ENCODE results near the gene MEF2C. TPM values are rescaled to one million over a fixed set of nuclear protein-coding genes. Genes with fewer than 3 reads are reported as not detected.

Gene MEF2C
- total RNA-seq, 4 donors from 2014 or later, result 51.0 to 78.6 (median 65.7) TPM

- intact Hi-C loops (cut with DNase I), result no loop called here
- Histone ChIP-seq H3K27ac (no peak overlapping the region), H3K4me3 (replicated peaks in 1 of 3) (no peak overlapping the region), H3K4me1 (no peaks in the 10 kb centered on the region), H3K9me3 (no peaks in the 10 kb centered on the region), H3K27me3 (peaks cover 28% of the 10 kb centered on the region), H3K36me3 (no peaks in the 10 kb centered on the region)
- DNase-seq, result no peak
- TF ChIP-seq CTCF (IDR thresholded peaks at IDR 0.05) (no peak), POLR2A (IDR thresholded peaks at IDR 0.05) (no peak)
- 80 to 81% methylated on average over 1 of the region's 1 CpG for WGBS, 2 donors
Measured at GRCh38 chr5:88698290-88698689, 184.7 kb downstream of the MEF2C start.

- intact Hi-C loops (cut with DNase I), result no loop called here
- H3K4me1 ChIP-seq, result peaks cover 0 to 12% of the 10 kb centered on the region in 2 donors
- H3K9me3 ChIP-seq, result no peaks in the 10 kb centered on the region
- TF ChIP-seq POLR2A (IDR thresholded peaks at IDR 0.05), result no peak
- no peak overlapping the region for H3K4me3 ChIP-seq (replicated peaks in 1 of 3)
- DNase-seq, result no peak
- peaks cover 47% of the 10 kb centered on the region for H3K27me3 ChIP-seq
- H3K27ac ChIP-seq, result no peak overlapping the region
- no peaks in the 10 kb centered on the region for H3K36me3 ChIP-seq
Measured at GRCh38 chr5:88696466-88696865, 186.5 kb downstream of the MEF2C start.

- H3K4me1 ChIP-seq, result peaks cover 0 to 18% of the 10 kb centered on the region in 2 donors
- peaks cover 50% of the 10 kb centered on the region for H3K27me3 ChIP-seq
- no peaks in the 10 kb centered on the region for H3K9me3 ChIP-seq
- H3K4me3 ChIP-seq (replicated peaks in 1 of 3), result no peak overlapping the region
- 14 to 26% methylated on average over 3 of the region's 3 CpGs for WGBS, 2 donors
- intact Hi-C loops (cut with DNase I), result no loop called here
- TF ChIP-seq CTCF (IDR thresholded peaks at IDR 0.05) (no peak), POLR2A (IDR thresholded peaks at IDR 0.05) (no peak)
- no peak for DNase-seq
- no peaks in the 10 kb centered on the region for H3K36me3 ChIP-seq
- no peak overlapping the region for H3K27ac ChIP-seq
Measured at GRCh38 chr5:88695931-88696330, 187.1 kb downstream of the MEF2C start.

- Histone ChIP-seq H3K27me3 (peaks cover 57% of the 10 kb centered on the region), H3K36me3 (no peaks in the 10 kb centered on the region), H3K4me1 (peaks cover 4 to 24% of the 10 kb centered on the region in 2 donors), H3K27ac (no peak overlapping the region), H3K9me3 (no peaks in the 10 kb centered on the region), H3K4me3 (replicated peaks in 1 of 3) (no peak overlapping the region)
- no peak for DNase-seq
- TF ChIP-seq POLR2A (IDR thresholded peaks at IDR 0.05) (no peak), CTCF (IDR thresholded peaks at IDR 0.05) (no peak)
- 8 to 10% methylated on average over 19 of the region's 19 CpGs for WGBS, 2 donors
- intact Hi-C loops (cut with DNase I), result no loop called here
Measured at GRCh38 chr5:88695232-88695631, 187.8 kb downstream of the MEF2C start.

- H3K4me1 ChIP-seq, result peaks cover 4 to 26% of the 10 kb centered on the region in 2 donors
- no peak for TF ChIP-seq CTCF (IDR thresholded peaks at IDR 0.05)
- TF ChIP-seq POLR2A (IDR thresholded peaks at IDR 0.05), result no peak
- intact Hi-C loops (cut with DNase I), result loop anchor here (5.0 kb wide), 1 partner anchor 912 kb away; no protein-coding TSS in a partner anchor
- H3K27me3 ChIP-seq, result peaks cover 66% of the 10 kb centered on the region
- no peaks in the 10 kb centered on the region for H3K9me3 ChIP-seq
- H3K36me3 ChIP-seq, result no peaks in the 10 kb centered on the region
- WGBS, 2 donors, result 10 to 12% methylated on average over 28 of the region's 28 CpGs
- no peak overlapping the region for H3K27ac ChIP-seq
- DNase-seq, result no peak
- H3K4me3 ChIP-seq (replicated peaks in 1 of 3), result no peak overlapping the region
Measured at GRCh38 chr5:88694023-88694679, 188.8 kb downstream of the MEF2C start.
